ENCODE results near the gene KCTD3. TPM values are rescaled to one million over a fixed set of nuclear protein-coding genes. Genes with fewer than 3 reads are reported as not detected.

Gene KCTD3
- total and polyA plus RNA-seq, 2 donors (not counting 3 experiments of a cell fraction or from before 2014, with no cell fraction given) = 19.1 to 28.3 TPM

- DNase-seq (ENCODE audit: low read depth, low spot score) (no peak), FAIRE-seq (no peak)
- no TSS peak for BruUV-seq (replicated peaks)
- Histone ChIP-seq H3K4me1 (ENCODE audit: control insufficient read depth, extremely low read depth, insufficient read depth, low read length) (no peaks in the 10 kb centered on the region), H3K36me3 (ENCODE audit: control insufficient read depth in 2 of 2, extremely low read depth in 1 of 2, insufficient read depth in 2 of 2, low read length in 2 of 2) (peaks cover 2 to 10% of the 10 kb centered on the region in 2 experiments), H3K9me1 (replicated peaks; ENCODE audit: control insufficient read depth, extremely low read depth, insufficient read depth, low read length) (no peaks in the 10 kb centered on the region), H3K79me2 (ENCODE audit: control insufficient read depth, insufficient read depth, low read length) (no peaks in the 10 kb centered on the region), H3K4me3 (replicated peaks in 1 of 3; ENCODE audit: insufficient read depth in 1 of 3, low read depth in 1 of 3, low read length in 3 of 3) (no peak overlapping the region), H3K27ac (ENCODE audit: insufficient read depth, low read depth, low read length) (no peak overlapping the region), H3K9ac (replicated peaks; ENCODE audit: extremely low read depth, insufficient read depth, low read length) (no peak overlapping the region), H3K27me3 (ENCODE audit: control insufficient read depth in 2 of 2, insufficient read depth in 2 of 2, low read length in 2 of 2) (no peaks in the 10 kb centered on the region), H4K20me1 (replicated peaks; ENCODE audit: control insufficient read depth, extremely low read depth, insufficient read depth, low read length) (no peaks in the 10 kb centered on the region), H3K4me2 (ENCODE audit: insufficient read depth, low read length) (no peak overlapping the region), H2AFZ (ENCODE audit: low read depth, low read length) (no peak overlapping the region), H3K9me3 (replicated peaks; ENCODE audit: control insufficient read depth, insufficient read depth, low read length) (no peaks in the 10 kb centered on the region)
- ChIA-PET POLR2A (no interaction called here), CTCF (interaction anchor here (1.1 kb wide), 1 partner anchor 17 kb away, joined by 3 read pairs; no protein-coding TSS in a partner anchor)
- intact Hi-C loops (cut with micrococcal nuclease) = no loop called here
- dilution Hi-C loops (cut with MboI; ENCODE audit: extremely low pct_ligation_motif_present, low sequenced_read_pairs) = no loop called here
- TF ChIP-seq JUN (IDR thresholded peaks at IDR 0.05; ENCODE audit: borderline replicate concordance, insufficient read depth, insufficient read length, low read depth) (no peak), GATA2 (IDR thresholded peaks at IDR 0.05; ENCODE audit: insufficient read depth, insufficient read length, low read depth, low read length) (no peak), MAX (IDR thresholded peaks at IDR 0.05; ENCODE audit: insufficient read depth, insufficient read length) (no peak), POLR2AphosphoS5 (IDR thresholded peaks at IDR 0.05; ENCODE audit: insufficient read depth, low read depth, low read length) (no peak), CTCF (IDR thresholded peaks at IDR 0.05; ENCODE audit: extremely low read depth in 1 of 2, insufficient read depth in 1 of 2, low read depth in 1 of 2, low read length in 2 of 2) (no peak), EZH2 (IDR thresholded peaks at IDR 0.05; ENCODE audit: borderline replicate concordance, low read depth, low read length, severe bottlenecking) (no peak)
These were observed 56.1 kb downstream of the KCTD3 start for GRCh38 chr1:215623162-215623561.
